Panc1 (cell line): ENCODE results near the gene SNRNP48.

Experiments used
- CTCF ChIP-seq: fragments of 450-650 bp; IDR thresholded peaks from 2 replicates; pipeline ENCODE4 v1.5.1; 2017; ENCODE audit warnings: mild to moderate bottlenecking
- POLR2AphosphoS5 ChIP-seq: IDR thresholded peaks from 2 replicates; pipeline ENCODE4 v1.6.1; 2012; ENCODE audit warnings: mild to moderate bottlenecking, low read depth, low read length, moderate library complexity
- REST ChIP-seq, 2 experiments: IDR thresholded peaks; 2 replicates each; pipeline ENCODE4 v1.6.1; 2011 to 2012; ENCODE audit warnings: low read depth in 2 of 2, control low read depth in 1 of 2, low read length in 1 of 2, mild to moderate bottlenecking in 1 of 2, moderate library complexity in 1 of 2; ENCODE audit not compliant: insufficient read depth in 1 of 2
- SIN3A ChIP-seq: IDR thresholded peaks from 2 replicates; pipeline ENCODE4 v1.6.1; 2012; ENCODE audit warnings: low read depth, mild to moderate bottlenecking, low read length, moderate library complexity, borderline replicate concordance; ENCODE audit not compliant: insufficient read depth
- TCF7L2 ChIP-seq: IDR thresholded peaks from 2 replicates; pipeline ENCODE4 v1.6.1; 2011; ENCODE audit warnings: mild to moderate bottlenecking, low read depth, low read length, inconsistent platforms

GRCh38 chr6:7636151-7636550 is 46.2 kb downstream of the SNRNP48 start:
- TF ChIP-seq CTCF (no peak), POLR2AphosphoS5 (no peak), REST (IDR thresholded peaks at IDR 0.05; ENCODE audit: insufficient read depth in 1 of 2, low read depth in 2 of 2, low read length in 1 of 2) (no peak), SIN3A (no peak), TCF7L2 (no peak)
